Measurements from ENCODE around the gene BMPER.

Gene BMPER

GRCh38 chr7:34084651-34085050 is 179.3 kb downstream of the BMPER start:
- ATAC-seq, result no peak
- TF ChIP-seq POU6F1 (CRISPR knock-in tag; IDR thresholded peaks at IDR 0.05; ENCODE audit: borderline replicate concordance, low read depth) (no peak), ZNF565 (CRISPR knock-in tag; conservative IDR thresholded peaks at IDR 0.05; ENCODE audit: low read depth) (no peak), CREB5 (CRISPR knock-in tag; IDR thresholded peaks at IDR 0.05; ENCODE audit: low read depth) (no peak)

- TF ChIP-seq ZNF8 (CRISPR knock-in tag; IDR thresholded peaks at IDR 0.05), result no peak
- no peak for TF ChIP-seq BACH2 (CRISPR knock-in tag; IDR thresholded peaks at IDR 0.05; ENCODE audit: borderline replicate concordance)
- TF ChIP-seq ZNF70 (CRISPR knock-in tag; IDR thresholded peaks at IDR 0.05), result no peak
- TF ChIP-seq ZC3H10 (CRISPR knock-in tag; IDR thresholded peaks at IDR 0.05), result no peak
- no peak for TF ChIP-seq PPARA (CRISPR knock-in tag; IDR thresholded peaks at IDR 0.05; ENCODE audit: borderline replicate concordance)
- TF ChIP-seq TCF4 (CRISPR knock-in tag; IDR thresholded peaks at IDR 0.05; ENCODE audit: borderline replicate concordance), result no peak
- no peak for TF ChIP-seq OSR1 (CRISPR knock-in tag; IDR thresholded peaks at IDR 0.05)
- no peak for TF ChIP-seq TOX (CRISPR knock-in tag; IDR thresholded peaks at IDR 0.05; ENCODE audit: borderline replicate concordance)
- TF ChIP-seq ZFP3 (CRISPR knock-in tag; IDR thresholded peaks at IDR 0.05), result no peak
- TF ChIP-seq ESRRG (CRISPR knock-in tag; IDR thresholded peaks at IDR 0.05), result no peak
- no peak for TF ChIP-seq CSRNP3 (CRISPR knock-in tag; IDR thresholded peaks at IDR 0.05)
- TF ChIP-seq ISL1 (CRISPR knock-in tag; IDR thresholded peaks at IDR 0.05), result no peak
- TF ChIP-seq SNAI2 (CRISPR knock-in tag; IDR thresholded peaks at IDR 0.05), result no peak
- no peak for TF ChIP-seq POU6F1 (CRISPR knock-in tag; IDR thresholded peaks at IDR 0.05; ENCODE audit: borderline replicate concordance, low read depth)
- no peak for TF ChIP-seq ARNTL (CRISPR knock-in tag; IDR thresholded peaks at IDR 0.05; ENCODE audit: borderline replicate concordance, low read depth)
- TF ChIP-seq RARB (CRISPR knock-in tag; IDR thresholded peaks at IDR 0.05), result no peak
- no peak for ATAC-seq
These were observed 180.7 kb downstream of the BMPER start for GRCh38 chr7:34086064-34086463.

- no peak for ATAC-seq
- TF ChIP-seq TOX (CRISPR knock-in tag; IDR thresholded peaks at IDR 0.05; ENCODE audit: borderline replicate concordance), result no peak
- no peak for TF ChIP-seq ISL1 (CRISPR knock-in tag; IDR thresholded peaks at IDR 0.05)
- no peak for TF ChIP-seq CSDC2 (CRISPR knock-in tag; IDR thresholded peaks at IDR 0.05)
- no peak for TF ChIP-seq ZNF70 (CRISPR knock-in tag; IDR thresholded peaks at IDR 0.05)
- TF ChIP-seq ZC3H10 (CRISPR knock-in tag; IDR thresholded peaks at IDR 0.05), result no peak
- TF ChIP-seq PATZ1 (CRISPR knock-in tag; IDR thresholded peaks at IDR 0.05; ENCODE audit: borderline replicate concordance), result no peak
These were observed 181.6 kb downstream of the BMPER start for GRCh38 chr7:34086981-34087380.

All from SK-N-SH treated with all-trans-retinoic acid at 6 μM for 48 hours (cell line).